ENCODE data around the gene RUNX3. TPM values are rescaled to one million over a fixed set of nuclear protein-coding genes. Genes with fewer than 3 reads are reported as not detected.

The RUNX3 gene
- total and polyA plus RNA-seq, 4 donors: 0.43 to 1.1 (median 0.88) TPM

GRCh38 chr1:24957016-24957807 lies 27.1 kb upstream of the RUNX3 start:
- Histone ChIP-seq H3K27me3 (ENCODE audit: control insufficient read depth in 4 of 4, insufficient read depth in 4 of 4, low read length in 3 of 4) (no peaks in the 10 kb centered on the region), H3K27ac (ENCODE audit: low read depth in 1 of 2, low read length in 2 of 2) (no peak overlapping the region), H3K9ac (ENCODE audit: low read depth in 1 of 2, low read length in 2 of 2) (no peak overlapping the region), H3K4me3 (ENCODE audit: low read depth in 1 of 3, low read length in 3 of 3) (no peak overlapping the region), H3K36me3 (ENCODE audit: control insufficient read depth in 4 of 4, insufficient read depth in 3 of 4, low read depth in 1 of 4, low read length in 3 of 4) (no peaks in the 10 kb centered on the region), H3K4me1 (ENCODE audit: control insufficient read depth in 4 of 4, insufficient read depth in 4 of 4, low read length in 3 of 4) (no peaks in the 10 kb centered on the region), H3K9me3 (ENCODE audit: control insufficient read depth in 4 of 4, low read length in 3 of 4) (no peaks in the 10 kb centered on the region)
- no peak for DNase-seq (ENCODE audit: low spot score)
- whole genome bisulfite sequencing: 78% methylated on average over 16 of the region's 16 CpGs
- no peak for TF ChIP-seq EGR1 (IDR thresholded peaks at IDR 0.05; ENCODE audit: low read depth in 2 of 2)
- TF ChIP-seq HNF4G (IDR thresholded peaks at IDR 0.05): no peak
- TF ChIP-seq ZBTB33 (IDR thresholded peaks at IDR 0.05): no peak
- TF ChIP-seq MAX (IDR thresholded peaks at IDR 0.05): no peak
- no peak for TF ChIP-seq FOXA2 (IDR thresholded peaks at IDR 0.05)
- TF ChIP-seq RAD21 (IDR thresholded peaks at IDR 0.05): no peak
- TF ChIP-seq ATF3 (IDR thresholded peaks at IDR 0.05): no peak
- no peak for TF ChIP-seq RXRA (IDR thresholded peaks at IDR 0.05)
- TF ChIP-seq JUND (IDR thresholded peaks at IDR 0.05): no peak
- no peak for TF ChIP-seq HNF4A (conservative IDR thresholded peaks at IDR 0.05)
- TF ChIP-seq TAF1 (conservative IDR thresholded peaks at IDR 0.05): no peak

- DNase-seq (ENCODE audit: low spot score): no peak
- H3K4me1 ChIP-seq (ENCODE audit: control insufficient read depth in 4 of 4, insufficient read depth in 4 of 4, low read length in 3 of 4): no peaks in the 10 kb centered on the region
- H3K9ac ChIP-seq (ENCODE audit: low read depth in 1 of 2, low read length in 2 of 2): no peak overlapping the region
- TF ChIP-seq MAX (IDR thresholded peaks at IDR 0.05) (no peak), YY1 (IDR thresholded peaks at IDR 0.05) (no peak), JUND (IDR thresholded peaks at IDR 0.05) (no peak), RAD21 (IDR thresholded peaks at IDR 0.05) (no peak), RXRA (IDR thresholded peaks at IDR 0.05) (no peak), TAF1 (conservative IDR thresholded peaks at IDR 0.05) (no peak), ZBTB33 (IDR thresholded peaks at IDR 0.05) (no peak), FOXA2 (IDR thresholded peaks at IDR 0.05) (no peak), FOXA1 (IDR thresholded peaks at IDR 0.05) (no peak), HNF4G (IDR thresholded peaks at IDR 0.05) (no peak), CTCF (IDR thresholded peaks at IDR 0.05; ENCODE audit: low read depth, low read length, missing input control) (no peak), REST (IDR thresholded peaks at IDR 0.05) (no peak), ATF3 (IDR thresholded peaks at IDR 0.05) (no peak), NR2F2 (IDR thresholded peaks at IDR 0.05) (no peak)
- no peaks in the 10 kb centered on the region for H3K27me3 ChIP-seq (ENCODE audit: control insufficient read depth in 4 of 4, insufficient read depth in 4 of 4, low read length in 3 of 4)
- WGBS: 92% methylated on average over 8 of the region's 8 CpGs
- H3K4me3 ChIP-seq (ENCODE audit: low read depth in 1 of 3, low read length in 3 of 3): no peak overlapping the region
- no peaks in the 10 kb centered on the region for H3K36me3 ChIP-seq (ENCODE audit: control insufficient read depth in 4 of 4, insufficient read depth in 3 of 4, low read depth in 1 of 4, low read length in 3 of 4)
- no peaks in the 10 kb centered on the region for H3K9me3 ChIP-seq (ENCODE audit: control insufficient read depth in 4 of 4, low read length in 3 of 4)
- H3K27ac ChIP-seq (ENCODE audit: low read depth in 1 of 2, low read length in 2 of 2): no peak overlapping the region
Observed at GRCh38 chr1:24955779-24956365, 25.8 kb upstream of the RUNX3 start.
